HEK293T (cell line): Measurements from ENCODE around the gene DEUP1.

Experiments
- BHLHE40 ChIP-seq: fragments of 450-650 bp; IDR thresholded peaks from 2 replicates; pipeline ENCODE4 v1.6.1; 2016; ENCODE audit warnings: mild to moderate bottlenecking, moderate library complexity, borderline replicate concordance
- ELF4 ChIP-seq: fragments of 450-650 bp; IDR thresholded peaks from 2 replicates; pipeline ENCODE4 v1.6.1; 2017; ENCODE audit warnings: antibody characterized with exemption
- FOXA1 ChIP-seq: fragments of 450-650 bp; IDR thresholded peaks from 2 replicates; pipeline ENCODE4 v1.6.1; 2016; ENCODE audit warnings: mild to moderate bottlenecking
- FOXK2 ChIP-seq: fragments of 450-650 bp; IDR thresholded peaks from 2 replicates; pipeline ENCODE4 v1.6.1; 2016; ENCODE audit warnings: mild to moderate bottlenecking
- FOXM1 ChIP-seq: fragments of 450-650 bp; IDR thresholded peaks from 2 replicates; pipeline ENCODE4 v1.6.1; 2017; ENCODE audit warnings: mild to moderate bottlenecking, borderline replicate concordance
- LEF1 ChIP-seq: fragments of 450-650 bp; IDR thresholded peaks from 2 replicates; pipeline ENCODE4 v1.6.1; 2017; ENCODE audit warnings: mild to moderate bottlenecking, borderline replicate concordance
- PKNOX1 ChIP-seq: fragments of 450-650 bp; IDR thresholded peaks from 2 replicates; pipeline ENCODE4 v1.6.1; 2016
- SP1 ChIP-seq: fragments of 450-650 bp; IDR thresholded peaks from 2 replicates; pipeline ENCODE4 v1.6.1; 2017
- SUZ12 ChIP-seq: fragments of 450-650 bp; IDR thresholded peaks from 2 replicates; pipeline ENCODE4 v1.6.1; 2016; ENCODE audit warnings: mild to moderate bottlenecking
- TARDBP ChIP-seq: fragments of 450-650 bp; IDR thresholded peaks from 2 replicates; pipeline ENCODE4 v1.6.1; 2016

GRCh38 chr11:93468290-93468689 lies 137.7 kb downstream of the DEUP1 start:
- TF ChIP-seq PKNOX1 (no peak), SP1 (no peak), LEF1 (no peak), FOXK2 (no peak), FOXM1 (no peak), TARDBP (no peak), ELF4 (no peak), FOXA1 (no peak), SUZ12 (no peak), BHLHE40 (no peak)
